Suprapubic skin (tissue), 4 donors: ENCODE data around the gene ADCY6.

Experiments used
- CTCF ChIP-seq, 2 donors: fragments of 200-600 bp in 1 of 2; fragments of 450-650 bp in 1 of 2; sonication (generic) in 1 of 2; IDR thresholded peaks; one replicate each; pipeline ENCODE4 v1.5.1; 2016 to 2019; ENCODE audit warnings: antibody characterized with exemption in 2 of 2, mild to moderate bottlenecking in 1 of 2, moderate library complexity in 1 of 2
- EP300 ChIP-seq: sonication (generic); formaldehyde crosslinking; IDR thresholded peaks from one replicate; pipeline ENCODE4 v1.6.1; 2017; ENCODE audit warnings: antibody characterized with exemption
- POLR2A ChIP-seq, 2 donors: fragments of 450-650 bp; IDR thresholded peaks; one replicate each; pipeline ENCODE4 v1.6.1; 2017; ENCODE audit warnings: antibody characterized with exemption in 2 of 2, mild to moderate bottlenecking in 2 of 2, moderate library complexity in 2 of 2
- POLR2AphosphoS5 ChIP-seq, 3 donors: sonication (generic); formaldehyde crosslinking; IDR thresholded peaks; one replicate each; pipeline ENCODE4 v1.6.1; 2017; ENCODE audit warnings: antibody characterized with exemption in 3 of 3

GRCh38 chr12:48768147-48768546, 20.7 kb downstream of the ADCY6 start:
- no peak for TF ChIP-seq POLR2AphosphoS5 (IDR thresholded peaks at IDR 0.05)
- TF ChIP-seq POLR2A (IDR thresholded peaks at IDR 0.05) = no peak
- no peak for TF ChIP-seq CTCF (IDR thresholded peaks at IDR 0.05)
- no peak for TF ChIP-seq EP300
